Fibroblast of villous mesenchyme (primary cell): ENCODE results near the gene ZNF736. TPM values are rescaled to one million over a fixed set of nuclear protein-coding genes. Genes with fewer than 3 reads are reported as not detected.
"Not testable (repeated sequence)": the region's sequence is repeated elsewhere in the genome, so short reads cannot be mapped to it uniquely, and the experiment has no call there.

ENCODE experiments used
- DNase-seq: peaks from one replicate; pipeline ENCODE4 v3.0.0-alpha.2; 2010; ENCODE audit warnings: low read depth
- H3K4me3 ChIP-seq: 2 replicates; pipeline ENCODE4 v1.5.1; 2011; ENCODE audit warnings: low read depth, mild to moderate bottlenecking, low read length
- total RNA-seq: library from RNA; depleted of rRNA; stranded (reverse); fragments of >200 nt; gene quantifications from 2 replicates; pipeline ENCODE4 v1.2.3, GENCODE V29; 2012
- TF ChIP-seq, protein P1 (sequence below): IDR thresholded peaks from 2 replicates; pipeline ENCODE4 v1.5.1; 2012; ENCODE audit warnings: low read depth, mild to moderate bottlenecking, low read length; ENCODE audit not compliant: insufficient read depth

The ZNF736 gene
- total RNA-seq, 1 donor: 8.6 TPM

DNA sequence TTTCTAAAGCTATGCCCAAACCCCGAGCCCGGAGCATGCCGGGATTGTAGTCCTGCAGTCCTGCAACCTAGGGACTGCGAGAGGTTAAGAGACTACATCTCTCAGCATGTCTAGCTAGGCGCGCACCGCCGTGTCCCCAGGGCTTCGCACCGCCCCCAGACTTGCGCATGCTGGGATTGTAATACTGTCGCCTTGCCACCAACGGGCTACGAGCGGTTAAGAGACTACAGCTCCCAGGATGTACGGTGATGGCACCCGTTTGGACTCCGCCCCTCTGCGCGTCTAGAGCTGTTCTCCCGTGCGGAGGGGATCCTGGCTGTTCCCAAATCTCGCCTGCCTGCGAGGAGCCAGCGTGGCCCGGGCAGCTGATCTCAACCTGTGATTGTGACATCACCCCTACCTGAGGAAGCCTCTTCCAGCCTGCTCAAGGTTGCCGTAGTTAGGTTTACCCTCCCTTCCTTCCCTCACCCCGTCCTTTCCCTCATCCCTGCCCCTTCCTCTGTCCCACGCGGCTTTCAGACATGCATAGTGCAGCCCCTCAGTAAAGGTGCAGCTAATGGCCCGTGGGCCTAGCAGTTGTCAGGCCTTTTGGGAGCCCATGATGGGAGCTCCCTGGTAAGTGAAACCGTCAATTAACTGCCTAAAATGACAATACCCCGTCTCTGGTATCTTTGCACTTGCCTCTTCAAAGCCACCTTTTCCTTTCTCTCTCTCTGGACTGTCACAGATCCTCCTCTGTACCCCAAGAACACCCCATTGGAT lies 6.3 kb upstream of the ZNF736 start:
- H3K4me3 ChIP-seq: peak overlapping the region; percentile 66
- TF ChIP-seq, protein P1, sequence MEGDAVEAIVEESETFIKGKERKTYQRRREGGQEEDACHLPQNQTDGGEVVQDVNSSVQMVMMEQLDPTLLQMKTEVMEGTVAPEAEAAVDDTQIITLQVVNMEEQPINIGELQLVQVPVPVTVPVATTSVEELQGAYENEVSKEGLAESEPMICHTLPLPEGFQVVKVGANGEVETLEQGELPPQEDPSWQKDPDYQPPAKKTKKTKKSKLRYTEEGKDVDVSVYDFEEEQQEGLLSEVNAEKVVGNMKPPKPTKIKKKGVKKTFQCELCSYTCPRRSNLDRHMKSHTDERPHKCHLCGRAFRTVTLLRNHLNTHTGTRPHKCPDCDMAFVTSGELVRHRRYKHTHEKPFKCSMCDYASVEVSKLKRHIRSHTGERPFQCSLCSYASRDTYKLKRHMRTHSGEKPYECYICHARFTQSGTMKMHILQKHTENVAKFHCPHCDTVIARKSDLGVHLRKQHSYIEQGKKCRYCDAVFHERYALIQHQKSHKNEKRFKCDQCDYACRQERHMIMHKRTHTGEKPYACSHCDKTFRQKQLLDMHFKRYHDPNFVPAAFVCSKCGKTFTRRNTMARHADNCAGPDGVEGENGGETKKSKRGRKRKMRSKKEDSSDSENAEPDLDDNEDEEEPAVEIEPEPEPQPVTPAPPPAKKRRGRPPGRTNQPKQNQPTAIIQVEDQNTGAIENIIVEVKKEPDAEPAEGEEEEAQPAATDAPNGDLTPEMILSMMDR: no peak
- peak; percentile 80 for DNase-seq

DNA sequence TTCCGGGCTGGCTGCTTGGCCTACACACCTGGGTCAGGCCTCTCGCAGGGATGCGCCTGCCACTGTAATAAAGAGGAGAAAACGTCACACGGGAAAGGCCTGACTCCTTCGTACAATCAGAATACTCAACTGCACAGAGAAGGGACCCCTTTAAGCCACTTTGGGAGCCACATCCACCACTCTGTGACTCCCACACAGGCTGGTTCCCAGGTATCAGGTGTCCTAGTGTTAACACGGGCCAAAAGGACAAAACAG lies 5.8 kb upstream of the ZNF736 start:
- H3K4me3 ChIP-seq: peak overlapping the region; percentile 66
- TF ChIP-seq, protein P1: no peak
- DNase-seq: no peak

DNA sequence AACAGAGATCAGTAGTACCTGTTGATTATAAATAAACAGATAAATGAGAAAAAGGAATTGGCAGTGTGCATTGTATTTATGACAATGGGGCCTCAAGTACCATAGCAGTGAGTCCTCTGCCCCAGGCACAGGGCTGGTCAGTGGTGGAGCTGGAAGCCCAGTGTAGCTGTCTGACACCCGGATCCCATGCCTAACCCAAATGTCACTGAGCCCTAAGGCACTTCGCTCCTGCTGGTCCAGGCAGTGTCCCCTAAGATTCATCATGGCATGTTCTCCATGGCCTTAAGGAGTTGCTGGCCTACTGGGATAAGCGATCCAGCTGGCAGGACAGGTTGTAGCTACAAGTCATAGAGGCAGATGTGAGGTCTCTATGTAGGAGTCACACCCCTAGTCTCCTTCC lies 3.3 kb upstream of the ZNF736 start:
- no peak for DNase-seq
- TF ChIP-seq, protein P1: no peak

DNA sequence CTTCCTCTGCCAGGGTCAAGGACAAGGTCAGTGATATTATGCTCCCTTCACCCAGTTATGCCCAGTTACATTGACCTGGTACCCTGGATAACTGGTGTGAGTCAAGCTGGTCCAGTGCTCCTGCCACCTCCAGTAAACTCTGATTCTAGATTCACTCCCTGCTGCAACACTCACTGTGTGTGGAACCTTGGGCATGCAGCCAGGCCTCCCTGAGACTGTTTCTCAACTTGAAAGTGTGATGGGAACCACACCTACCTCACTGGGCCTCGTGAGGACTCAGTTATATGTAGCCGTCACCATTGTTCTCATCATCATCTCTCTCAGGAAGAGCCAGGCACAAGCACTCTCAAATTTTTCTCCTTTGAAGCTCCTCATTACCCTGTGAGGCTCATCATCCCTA lies 935 bp upstream of the ZNF736 start:
- TF ChIP-seq, protein P1: no peak
- no peak for DNase-seq

More for the DNA sequence above, 3.3 kb upstream of the ZNF736 start:
- H3K4me3 ChIP-seq: no peak overlapping the region

DNA sequence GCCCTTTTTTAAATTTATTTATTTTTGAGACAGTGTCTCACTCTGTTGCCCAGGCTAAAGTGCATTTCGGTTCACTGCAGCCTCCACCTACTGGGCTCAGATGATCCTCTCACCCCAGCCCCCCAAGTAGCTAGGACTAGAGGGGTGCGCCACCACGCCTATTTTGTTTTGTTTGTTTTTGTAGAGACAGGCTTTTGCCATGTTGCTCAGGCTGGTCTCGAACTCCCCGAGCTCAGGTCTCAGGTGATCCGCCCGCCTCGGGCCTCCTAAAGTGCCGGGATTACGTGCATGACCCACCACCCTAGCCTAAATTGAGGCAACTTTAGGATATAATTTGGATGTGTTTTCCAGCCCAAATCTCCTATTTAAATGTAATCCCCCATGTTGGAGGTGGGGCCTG lies 805 bp downstream of the ZNF736 start:
- H3K4me3 ChIP-seq: peak overlapping the region; percentile 96
- TF ChIP-seq, protein P1: no peak
- no peak for DNase-seq

More for the DNA sequence above, 935 bp upstream of the ZNF736 start:
- no peak overlapping the region for H3K4me3 ChIP-seq

DNA sequence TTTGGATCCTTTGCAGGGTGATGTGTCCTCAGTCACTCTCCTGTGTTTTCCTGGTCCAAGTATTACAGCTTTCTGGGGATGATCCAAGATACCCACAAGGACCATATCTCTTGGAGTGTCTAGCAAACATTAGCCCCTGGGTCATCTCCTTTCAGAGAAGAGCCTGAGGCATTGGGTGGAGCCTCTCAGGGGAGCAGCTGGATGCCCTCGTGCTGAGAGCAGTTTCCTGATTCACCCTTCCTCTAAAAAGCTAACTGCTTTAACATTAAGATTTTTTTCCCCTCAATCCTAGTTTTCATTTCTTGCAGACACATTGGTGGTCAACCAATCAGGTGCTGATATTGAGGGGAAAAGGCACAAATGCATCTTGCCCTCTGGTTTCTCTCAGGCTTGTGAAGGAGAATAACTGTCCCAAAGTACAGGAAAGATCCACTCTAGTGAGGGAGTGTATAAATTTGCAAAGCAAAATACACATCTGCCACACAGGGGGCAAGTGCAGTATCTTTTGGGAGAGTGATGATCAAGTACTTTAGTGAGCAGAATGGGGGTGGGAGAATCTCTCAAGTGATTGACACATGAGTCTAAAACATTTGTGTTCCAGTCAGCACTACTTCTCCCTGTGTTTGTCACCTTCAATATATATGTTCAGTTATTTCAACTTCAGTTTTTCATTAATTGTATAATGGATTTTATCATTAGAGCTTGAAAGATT lies 2.4 kb downstream of the ZNF736 start:
- not testable (repeated sequence) for DNase-seq

DNA sequence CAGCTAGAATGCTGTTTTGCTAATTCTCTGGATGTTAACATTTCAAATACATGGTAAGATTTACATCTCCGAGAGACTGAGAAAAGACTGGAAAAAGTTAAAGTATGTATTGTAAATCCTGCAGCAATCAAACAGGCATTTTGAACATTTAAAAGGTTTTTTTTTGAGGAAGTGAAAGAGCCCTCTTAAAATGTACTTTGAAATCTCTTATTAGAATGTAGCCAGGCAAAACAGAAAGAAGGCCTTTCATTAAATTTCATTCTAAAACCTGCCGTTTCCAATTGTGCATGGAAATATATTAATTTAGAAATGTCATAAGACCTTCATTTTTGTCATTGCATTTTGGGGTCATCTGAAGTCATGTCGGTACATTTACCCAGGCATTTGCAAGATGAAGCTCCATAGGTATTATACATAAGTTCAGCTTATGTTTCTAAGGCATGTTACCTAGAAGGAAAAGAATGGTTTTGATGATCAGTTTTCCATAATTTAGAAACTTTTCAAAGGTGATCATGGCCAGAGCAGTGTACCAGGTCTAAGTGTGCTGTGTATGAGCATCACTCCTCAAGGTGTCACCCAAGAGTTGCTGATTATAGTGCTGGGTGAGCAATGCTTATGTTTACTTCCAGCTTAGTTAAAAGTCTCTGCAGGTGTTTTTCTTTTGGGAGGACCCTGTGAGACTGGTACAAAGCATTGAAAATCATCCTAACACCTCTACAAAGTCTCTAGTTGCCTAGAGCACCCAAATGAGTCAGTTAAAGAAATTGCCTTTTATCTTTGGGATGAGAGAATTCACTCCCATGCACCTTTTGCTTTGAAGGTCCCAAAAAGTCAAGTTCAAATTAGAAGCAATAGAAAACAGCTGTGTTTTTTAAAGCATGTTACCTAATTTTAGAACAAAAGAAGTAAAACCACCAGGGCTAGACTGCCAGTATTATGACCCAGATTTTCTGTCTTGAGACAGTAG lies 7.1 kb downstream of the ZNF736 start:
- TF ChIP-seq, protein P1: peak; percentile 7
- H3K4me3 ChIP-seq: no peak overlapping the region
- DNase-seq: no peak

More for the DNA sequence above, 2.4 kb downstream of the ZNF736 start:
- not testable (repeated sequence) for H3K4me3 ChIP-seq

DNA sequence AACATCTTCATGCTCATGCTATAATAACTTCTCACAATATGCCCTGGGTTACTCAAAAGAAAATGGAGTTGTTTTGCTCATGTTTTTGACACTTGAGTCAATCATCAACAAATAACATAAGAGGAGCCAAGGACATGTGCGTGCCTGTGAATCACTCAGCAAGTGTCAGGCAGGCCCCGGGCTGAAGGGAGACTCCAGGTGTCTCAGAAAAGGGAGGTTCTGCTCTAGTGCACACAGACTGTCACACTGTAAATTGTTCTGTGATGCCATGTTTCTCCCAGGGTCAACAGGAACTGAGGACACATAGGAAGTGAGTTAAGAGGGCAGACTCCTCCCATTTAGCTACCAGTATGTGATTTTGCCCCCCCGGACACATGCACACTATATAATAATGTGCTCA lies 10.4 kb downstream of the ZNF736 start:
- not testable (repeated sequence) for DNase-seq, H3K4me3 ChIP-seq

DNA sequence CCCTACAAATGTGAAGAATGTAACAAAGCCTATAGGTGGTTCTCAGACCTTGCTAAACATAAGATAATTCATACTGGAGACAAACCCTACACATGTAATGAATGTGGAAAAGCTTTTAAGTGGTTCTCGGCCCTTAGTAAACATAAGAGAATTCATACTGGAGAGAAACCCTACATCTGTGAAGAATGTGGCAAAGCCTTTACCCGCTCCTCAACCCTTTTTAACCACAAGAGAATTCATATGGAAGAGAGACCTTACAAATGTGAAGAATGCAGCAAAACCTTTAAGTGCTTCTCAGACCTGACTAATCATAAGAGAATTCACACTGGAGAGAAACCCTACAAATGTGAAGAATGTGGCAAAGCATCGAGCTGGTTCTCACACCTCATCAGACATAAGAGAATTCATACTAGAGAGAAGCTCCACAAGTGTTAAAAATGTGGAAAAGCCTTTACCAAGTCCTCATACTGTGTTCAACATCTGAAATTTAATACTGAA lies 35.0 kb downstream of the ZNF736 start:
- not testable (repeated sequence) for DNase-seq

More for the DNA sequence above, 35.0 kb downstream of the ZNF736 start:
- H3K4me3 ChIP-seq: not testable (repeated sequence)
